SK-N-SH (cell line): ENCODE data around the gene SLC1A2. TPM values are rescaled to one million over a fixed set of nuclear protein-coding genes. Genes with fewer than 3 reads are reported as not detected.

Source experiments
- CTCF ChIA-PET: fragments of 300-600, 350-600 bp; formaldehyde crosslinking; extraction: SDS; loops from one replicate; lab custom pipeline; 2021; lab: Yijun Ruan, JAX
- POLR2A ChIA-PET: fragments of 350-600 bp; sonication (Branson Sonifier 250); formaldehyde crosslinking; extraction: SDS; loops from one replicate; lab custom pipeline; 2020; ENCODE audit warnings: antibody characterized with exemption, inconsistent platforms; lab: Yijun Ruan, JAX
- DNase-seq: peaks from one replicate; pipeline ENCODE4 v3.0.0; 2012
- H2AFZ ChIP-seq: fragments of 200-600 bp; sonication (generic); 2 replicates; pipeline ENCODE4 v1.8.1; 2016; ENCODE audit warnings: antibody characterized with exemption, mild to moderate bottlenecking, low read depth
- H3F3A ChIP-seq: fragments of 200-600 bp; sonication (generic); replicated peaks from 2 replicates; pipeline ENCODE3; 2016; ENCODE audit warnings: antibody characterized with exemption, mild to moderate bottlenecking; ENCODE audit not compliant: insufficient read depth
- H3K27ac ChIP-seq, 2 experiments: fragments of 200-500 bp in 1 of 2; fragments of 200-600 bp in 1 of 2; sonication (Bioruptor generic) in 1 of 2; sonication (generic), shearing (Covaris generic) in 1 of 2; 2 replicates each; pipeline versions ENCODE4 v1.5.1 to v1.6.1; 2014 to 2016; ENCODE audit warnings: low read depth in 2 of 2, inconsistent platforms in 1 of 2, low read length in 1 of 2, mild to moderate bottlenecking in 1 of 2, mixed read lengths in 1 of 2
- H3K27me3 ChIP-seq: fragments of 200-600 bp; sonication (generic), shearing (Covaris generic); 2 replicates; pipeline ENCODE4 v1.6.1; 2016; ENCODE audit warnings: mixed run types; ENCODE audit not compliant: insufficient read depth
- H3K36me3 ChIP-seq, 2 experiments: fragments of 200-500 bp in 1 of 2; fragments of 200-600 bp in 1 of 2; sonication (Bioruptor generic) in 1 of 2; sonication (generic) in 1 of 2; replicated peaks in 1 of 2; 2 replicates each; pipeline versions ENCODE3 to v1.5.1; 2014 to 2016; ENCODE audit warnings: low read length in 1 of 2, mild to moderate bottlenecking in 1 of 2; ENCODE audit not compliant: insufficient read depth in 2 of 2, control insufficient read depth in 1 of 2
- H3K4me1 ChIP-seq, 2 experiments: fragments of 200-500 bp in 1 of 2; fragments of 200-600 bp in 1 of 2; sonication (Bioruptor generic) in 1 of 2; sonication (generic), shearing (Covaris generic) in 1 of 2; 2 replicates each; pipeline versions ENCODE4 v1.5.1 to v1.6.1; 2014 to 2016; ENCODE audit warnings: low read depth in 1 of 2, low read length in 1 of 2, mixed run types in 1 of 2; ENCODE audit not compliant: insufficient read depth in 2 of 2, control insufficient read depth in 1 of 2
- H3K4me2 ChIP-seq: fragments of 200-600 bp; sonication (generic), shearing (Covaris generic); 2 replicates; pipeline ENCODE4 v1.6.1; 2017; ENCODE audit warnings: mixed run types
- H3K4me3 ChIP-seq, 2 experiments: fragments of 200-500 bp in 1 of 2; fragments of 200-600 bp in 1 of 2; sonication (Bioruptor generic) in 1 of 2; sonication (generic), shearing (Covaris generic) in 1 of 2; 2 replicates each; pipeline versions ENCODE4 v1.5.1 to v1.8.1; 2014 to 2016; ENCODE audit warnings: low read depth in 2 of 2, inconsistent platforms in 1 of 2, low read length in 1 of 2, mild to moderate bottlenecking in 1 of 2, mixed read lengths in 1 of 2, moderate library complexity in 1 of 2
- H3K79me2 ChIP-seq: fragments of 200-600 bp; sonication (generic); 2 replicates; pipeline ENCODE4 v1.8.1; 2017; ENCODE audit warnings: mild to moderate bottlenecking; ENCODE audit not compliant: insufficient read depth
- H3K9ac ChIP-seq: fragments of 200-600 bp; sonication (generic); 2 replicates; pipeline ENCODE4 v1.6.1; 2017; ENCODE audit warnings: mixed run types
- H3K9me2 ChIP-seq: fragments of 200-600 bp; sonication (generic); 2 replicates; pipeline ENCODE4 v1.6.1; 2017; ENCODE audit warnings: mixed run types
- H3K9me3 ChIP-seq: fragments of 200-600 bp; sonication (generic); 2 replicates; pipeline ENCODE4 v1.6.1; 2017; ENCODE audit warnings: mixed run types, mild to moderate bottlenecking, moderate library complexity
- H4K20me1 ChIP-seq: fragments of 200-600 bp; sonication (generic); 2 replicates; pipeline ENCODE4 v1.6.1; 2017; ENCODE audit warnings: mild to moderate bottlenecking, mixed run types; ENCODE audit not compliant: insufficient read depth
- ELF1 ChIP-seq: IDR thresholded peaks from 2 replicates; pipeline ENCODE4 v1.4.0; 2012
- FOSL2 ChIP-seq: IDR thresholded peaks from 2 replicates; pipeline ENCODE4 v1.4.0; 2012; ENCODE audit warnings: low read depth, mild to moderate bottlenecking, moderate library complexity, borderline replicate concordance
- FOXM1 ChIP-seq: IDR thresholded peaks from 2 replicates; pipeline ENCODE4 v1.4.0; 2012; ENCODE audit warnings: low read depth, mild to moderate bottlenecking
- GABPA ChIP-seq: IDR thresholded peaks from 2 replicates; pipeline ENCODE4 v1.4.0; 2012; ENCODE audit warnings: low read depth, mild to moderate bottlenecking
- GATA2 ChIP-seq: sonication (generic); formaldehyde crosslinking; IDR thresholded peaks from 2 replicates; pipeline ENCODE4 v1.5.0; 2020; ENCODE audit warnings: mild to moderate bottlenecking, missing genetic modification reagents
- JUND ChIP-seq: IDR thresholded peaks from 2 replicates; pipeline ENCODE4 v1.4.0; 2012
- RAD21 ChIP-seq: IDR thresholded peaks from 2 replicates; pipeline ENCODE4 v1.6.1; 2012; ENCODE audit warnings: mild to moderate bottlenecking, low read length
- RCOR1 ChIP-seq: fragments of 150-350 bp; IDR thresholded peaks from 2 replicates; pipeline ENCODE4 v1.6.1; 2017; ENCODE audit warnings: antibody characterized with exemption, low read length
- RXRA ChIP-seq: IDR thresholded peaks from 2 replicates; pipeline ENCODE4 v1.4.0; 2012; ENCODE audit warnings: low read depth, mild to moderate bottlenecking, borderline replicate concordance
- SIN3A ChIP-seq: IDR thresholded peaks from 2 replicates; pipeline ENCODE4 v1.6.1; 2012; ENCODE audit warnings: low read depth, mild to moderate bottlenecking, low read length, moderate library complexity, borderline replicate concordance
- SMC3 ChIP-seq: IDR thresholded peaks from 2 replicates; pipeline ENCODE4 v1.6.1; 2012; ENCODE audit warnings: low read depth, low read length, improper control_type of control experiment
- YY1 ChIP-seq: IDR thresholded peaks from 2 replicates; pipeline ENCODE4 v1.4.0; 2012; ENCODE audit warnings: low read depth, mild to moderate bottlenecking
- WGBS: methylation state at CpG from one replicate; pipeline ENCODE4 v1.1.6; 2017; ENCODE audit warnings: low lambda C conversion rate; 5-methylcytosine and 5-hydroxymethylcytosine counted together
- polyA plus RNA-seq, 3 experiments: library from polyadenylated mRNA; depleted of rRNA; stranded (reverse); fragments of >200 nt; gene quantifications; 2 replicates each; pipeline ENCODE4 v1.2.3, GENCODE V29; 2012
- TF ChIP-seq, protein P1 (sequence below): IDR thresholded peaks from 2 replicates; pipeline ENCODE4 v1.6.1; 2012; ENCODE audit warnings: mild to moderate bottlenecking, low read depth, low read length, moderate library complexity
- TF ChIP-seq, protein P2 (sequence below): fragments of 150-350 bp; IDR thresholded peaks from 2 replicates; pipeline ENCODE4 v1.6.1; 2017; ENCODE audit warnings: antibody characterized with exemption, low read length, low read depth, borderline replicate concordance
- TF ChIP-seq, protein P3 (sequence below): fragments of 150-350 bp; IDR thresholded peaks from 2 replicates; pipeline ENCODE4 v1.6.1; 2016; ENCODE audit warnings: mild to moderate bottlenecking, low read depth, low read length

SLC1A2 gene
- polyA plus RNA-seq, 1 of the 3 experiments (the other 2 are of a cell fraction), result under 0.01 TPM

DNA sequence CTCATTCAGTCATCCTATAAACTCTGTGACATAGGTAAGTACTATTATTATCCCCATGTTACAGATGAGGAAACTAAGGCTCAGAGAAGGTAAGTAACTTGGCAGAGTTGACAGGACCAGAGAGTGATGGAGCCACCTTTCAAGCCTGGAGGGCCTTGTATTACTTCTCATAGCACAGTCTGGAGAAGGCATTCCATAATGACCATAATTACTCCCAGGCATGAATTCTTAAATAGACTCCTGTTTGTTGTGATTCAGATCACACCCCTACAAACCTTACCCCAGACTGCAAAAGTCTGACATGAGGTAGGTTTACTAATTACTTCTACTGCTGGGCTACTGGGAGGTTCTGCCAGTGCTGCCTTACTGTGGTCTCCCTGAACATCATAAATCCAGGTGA is 203.4 kb downstream of the SLC1A2 start:
- Histone ChIP-seq H3K9ac (no peak overlapping the region), H3F3A (peaks cover 48% of the 10 kb centered on the region), H3K9me3 (no peaks in the 10 kb centered on the region), H3K79me2 (peaks cover 53% of the 10 kb centered on the region; the same call in 1 of the 2 replicates), H3K4me2 (no peak overlapping the region), H3K4me1 (peaks cover 0 to 24% of the 10 kb centered on the region in 2 experiments; a peak in 2 of 4 replicates), H3K4me3 (no peak overlapping the region), H3K9me2 (no peaks in the 10 kb centered on the region), H4K20me1 (no peaks in the 10 kb centered on the region), H3K36me3 (peaks cover 17 to 74% of the 10 kb centered on the region in 2 experiments), H2AFZ (no peak overlapping the region), H3K27ac (peak overlapping the region in 1 of 2 experiments; percentile 91; a peak in 1 of 4 replicates), H3K27me3 (no peaks in the 10 kb centered on the region)
- TF ChIP-seq ELF1 (no peak), GATA2 (CRISPR knock-in tag) (no peak)
- TF ChIP-seq, protein P1, sequence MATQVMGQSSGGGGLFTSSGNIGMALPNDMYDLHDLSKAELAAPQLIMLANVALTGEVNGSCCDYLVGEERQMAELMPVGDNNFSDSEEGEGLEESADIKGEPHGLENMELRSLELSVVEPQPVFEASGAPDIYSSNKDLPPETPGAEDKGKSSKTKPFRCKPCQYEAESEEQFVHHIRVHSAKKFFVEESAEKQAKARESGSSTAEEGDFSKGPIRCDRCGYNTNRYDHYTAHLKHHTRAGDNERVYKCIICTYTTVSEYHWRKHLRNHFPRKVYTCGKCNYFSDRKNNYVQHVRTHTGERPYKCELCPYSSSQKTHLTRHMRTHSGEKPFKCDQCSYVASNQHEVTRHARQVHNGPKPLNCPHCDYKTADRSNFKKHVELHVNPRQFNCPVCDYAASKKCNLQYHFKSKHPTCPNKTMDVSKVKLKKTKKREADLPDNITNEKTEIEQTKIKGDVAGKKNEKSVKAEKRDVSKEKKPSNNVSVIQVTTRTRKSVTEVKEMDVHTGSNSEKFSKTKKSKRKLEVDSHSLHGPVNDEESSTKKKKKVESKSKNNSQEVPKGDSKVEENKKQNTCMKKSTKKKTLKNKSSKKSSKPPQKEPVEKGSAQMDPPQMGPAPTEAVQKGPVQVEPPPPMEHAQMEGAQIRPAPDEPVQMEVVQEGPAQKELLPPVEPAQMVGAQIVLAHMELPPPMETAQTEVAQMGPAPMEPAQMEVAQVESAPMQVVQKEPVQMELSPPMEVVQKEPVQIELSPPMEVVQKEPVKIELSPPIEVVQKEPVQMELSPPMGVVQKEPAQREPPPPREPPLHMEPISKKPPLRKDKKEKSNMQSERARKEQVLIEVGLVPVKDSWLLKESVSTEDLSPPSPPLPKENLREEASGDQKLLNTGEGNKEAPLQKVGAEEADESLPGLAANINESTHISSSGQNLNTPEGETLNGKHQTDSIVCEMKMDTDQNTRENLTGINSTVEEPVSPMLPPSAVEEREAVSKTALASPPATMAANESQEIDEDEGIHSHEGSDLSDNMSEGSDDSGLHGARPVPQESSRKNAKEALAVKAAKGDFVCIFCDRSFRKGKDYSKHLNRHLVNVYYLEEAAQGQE, result no peak
- TF ChIP-seq, protein P2, sequence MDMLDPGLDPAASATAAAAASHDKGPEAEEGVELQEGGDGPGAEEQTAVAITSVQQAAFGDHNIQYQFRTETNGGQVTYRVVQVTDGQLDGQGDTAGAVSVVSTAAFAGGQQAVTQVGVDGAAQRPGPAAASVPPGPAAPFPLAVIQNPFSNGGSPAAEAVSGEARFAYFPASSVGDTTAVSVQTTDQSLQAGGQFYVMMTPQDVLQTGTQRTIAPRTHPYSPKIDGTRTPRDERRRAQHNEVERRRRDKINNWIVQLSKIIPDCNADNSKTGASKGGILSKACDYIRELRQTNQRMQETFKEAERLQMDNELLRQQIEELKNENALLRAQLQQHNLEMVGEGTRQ, result no peak
- TF ChIP-seq, protein P3, sequence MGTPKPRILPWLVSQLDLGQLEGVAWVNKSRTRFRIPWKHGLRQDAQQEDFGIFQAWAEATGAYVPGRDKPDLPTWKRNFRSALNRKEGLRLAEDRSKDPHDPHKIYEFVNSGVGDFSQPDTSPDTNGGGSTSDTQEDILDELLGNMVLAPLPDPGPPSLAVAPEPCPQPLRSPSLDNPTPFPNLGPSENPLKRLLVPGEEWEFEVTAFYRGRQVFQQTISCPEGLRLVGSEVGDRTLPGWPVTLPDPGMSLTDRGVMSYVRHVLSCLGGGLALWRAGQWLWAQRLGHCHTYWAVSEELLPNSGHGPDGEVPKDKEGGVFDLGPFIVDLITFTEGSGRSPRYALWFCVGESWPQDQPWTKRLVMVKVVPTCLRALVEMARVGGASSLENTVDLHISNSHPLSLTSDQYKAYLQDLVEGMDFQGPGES, result no peak
- CTCF ChIA-PET, result no interaction called here
- POLR2A ChIA-PET, result no interaction called here
- DNase-seq, result no peak

DNA sequence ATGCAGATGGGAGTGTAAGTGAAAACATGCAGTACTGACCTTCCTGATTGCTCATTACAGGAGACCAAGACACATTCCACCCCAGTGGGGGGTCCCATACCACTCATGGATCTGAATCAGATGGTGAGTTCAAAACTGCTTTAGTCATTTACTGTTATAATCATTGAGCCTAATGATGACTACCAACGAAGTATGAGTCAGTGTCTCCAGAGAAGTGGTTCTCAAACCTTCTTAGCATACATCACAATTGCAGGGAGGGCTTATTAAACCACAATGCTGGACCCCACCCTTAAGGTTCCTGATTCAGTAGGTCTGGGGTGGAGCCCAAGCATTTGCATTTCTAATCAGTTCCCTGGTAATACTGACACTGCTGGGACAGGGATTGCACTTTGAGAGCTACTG is 204.6 kb downstream of the SLC1A2 start:
- H3K4me1 ChIP-seq, result peaks cover 0 to 24% of the 10 kb centered on the region in 2 experiments; a peak in 2 of 4 replicates
- DNase-seq, result no peak
- H3K27me3 ChIP-seq, result no peaks in the 10 kb centered on the region
- no peak overlapping the region for H2AFZ ChIP-seq
- no peak overlapping the region for H3K4me3 ChIP-seq
- peak overlapping the region; percentile 46; the same call in 1 of the 2 replicates for H3K4me2 ChIP-seq
- POLR2A ChIA-PET, result no interaction called here
- peaks cover 58% of the 10 kb centered on the region for H3F3A ChIP-seq
- H3K9me3 ChIP-seq, result no peaks in the 10 kb centered on the region
- CTCF ChIA-PET, result no interaction called here
- H3K9me2 ChIP-seq, result no peaks in the 10 kb centered on the region
- H4K20me1 ChIP-seq, result no peaks in the 10 kb centered on the region
- peaks cover 64% of the 10 kb centered on the region for H3K79me2 ChIP-seq
- peak overlapping the region; percentile 54 for H3K9ac ChIP-seq
- peaks cover 19 to 75% of the 10 kb centered on the region in 2 experiments for H3K36me3 ChIP-seq
- peak overlapping the region in 1 of 2 experiments; percentile 91; a peak in 2 of 4 replicates for H3K27ac ChIP-seq
- WGBS, result 7% methylated on average over 1 of the region's 1 CpG
- TF ChIP-seq RAD21 (no peak), FOXM1 (peak; percentile 55; the same call in 1 of the 2 replicates), FOSL2 (peak; percentile 93), SIN3A (no peak), YY1 (no peak), SMC3 (no peak), RCOR1 (no peak), JUND (peak; percentile 86), RXRA (peak; percentile 89), GABPA (no peak)
- TF ChIP-seq, protein P1, result no peak; the same call in 1 of the 2 replicates
- TF ChIP-seq, protein P2, result no peak
